COLO829 (cell line): ENCODE data around the gene LIG1.

Experiments used
- DNase-seq: peaks from one replicate; pipeline ENCODE4 v3.0.0; 2012; ENCODE audit warnings: low spot score

The LIG1 gene

DNA sequence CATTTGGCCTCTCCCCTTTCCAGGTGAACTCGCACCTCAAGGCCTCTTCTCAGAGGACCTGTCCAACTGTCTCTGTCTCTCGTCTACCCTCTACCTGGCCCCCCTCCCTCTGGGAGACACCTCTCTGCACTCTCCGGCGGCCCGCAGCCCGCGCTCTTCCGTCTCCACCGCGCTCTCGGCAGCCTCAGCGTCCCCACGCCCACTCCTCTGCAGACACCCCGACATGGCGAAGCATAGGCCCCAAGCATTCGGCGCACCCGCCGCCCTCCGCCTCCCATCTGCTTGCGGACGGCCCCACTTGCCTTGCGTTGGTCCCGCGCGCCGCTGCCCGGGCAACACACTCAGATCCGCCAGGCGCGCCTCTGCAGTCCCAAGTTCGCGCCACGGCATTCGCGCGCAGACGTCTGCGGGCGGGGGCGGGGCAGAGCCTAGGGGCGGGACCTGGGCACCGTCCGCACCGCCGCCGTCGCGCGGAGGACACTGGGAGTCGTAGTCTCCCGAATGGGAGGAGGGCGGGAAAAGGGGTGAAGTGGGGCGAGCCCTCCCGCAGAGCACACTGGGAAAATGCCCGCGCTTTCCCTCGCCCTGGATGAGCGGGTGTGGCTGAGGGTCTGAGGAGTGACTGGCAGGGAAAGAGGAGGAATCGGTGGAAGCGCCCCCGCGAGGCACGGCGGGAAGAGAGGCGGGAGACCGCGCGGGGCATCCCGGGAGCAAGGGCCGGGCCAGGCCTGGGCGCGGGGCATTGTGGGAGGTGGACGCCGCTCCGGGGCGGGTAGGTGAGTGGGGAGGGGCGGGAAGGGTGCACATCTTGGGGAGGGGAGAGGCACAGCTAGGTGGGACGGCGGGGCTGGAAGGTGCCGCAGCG is at the start of gene LIG1, which contains the start of gene ZSWIM9:
Gene LIG1 (minus strand): TSS at position 406 of the 865 bp plus-strand sequence. CDS start 4,778 bp downstream, outside the sequence.
Gene ZSWIM9 (plus strand): TSS at position 742 of the 865 bp plus-strand sequence. CDS start 1,123 bp downstream, outside the sequence.
- peak; percentile 91 for DNase-seq

DNA sequence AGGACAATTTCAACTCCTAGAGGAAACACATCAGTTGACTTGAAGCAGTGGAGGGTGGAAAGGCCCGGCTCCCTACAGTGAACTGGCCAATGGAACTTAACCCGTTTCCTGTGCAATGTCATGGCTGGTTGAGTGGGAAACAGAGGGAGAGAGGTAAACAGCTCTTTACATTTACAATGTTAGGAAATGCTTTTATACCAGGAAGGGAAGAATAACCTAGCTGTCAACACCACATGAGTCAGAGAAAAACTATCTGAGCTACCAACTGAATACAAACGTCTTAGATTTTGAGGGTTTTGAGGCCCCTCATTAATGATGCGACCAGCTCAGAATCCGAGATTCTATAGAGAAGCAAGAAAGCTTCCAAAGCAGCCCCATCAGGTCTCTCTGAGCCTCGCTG is 48.9 kb upstream of the LIG1 start:
- DNase-seq = no peak

DNA sequence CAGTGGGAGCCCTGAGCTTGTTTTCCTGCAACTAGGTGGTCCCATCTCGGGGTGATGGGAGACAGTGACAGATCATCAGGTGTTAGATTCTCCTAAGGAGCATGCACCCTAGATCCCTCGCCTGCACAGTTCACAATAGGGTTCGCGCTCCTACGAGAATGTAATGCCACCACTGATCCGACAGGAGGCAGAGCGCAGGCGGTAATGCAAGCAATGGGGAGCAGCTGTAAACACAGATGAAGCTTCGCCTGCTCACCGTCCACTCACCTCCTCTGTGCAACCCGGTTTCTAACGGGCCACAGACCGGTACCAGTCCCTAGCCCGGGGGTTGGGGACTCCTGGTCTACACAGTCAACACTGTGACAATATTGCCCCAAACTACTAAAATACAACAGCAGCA is 46.8 kb upstream of the LIG1 start:
- DNase-seq = no peak

DNA sequence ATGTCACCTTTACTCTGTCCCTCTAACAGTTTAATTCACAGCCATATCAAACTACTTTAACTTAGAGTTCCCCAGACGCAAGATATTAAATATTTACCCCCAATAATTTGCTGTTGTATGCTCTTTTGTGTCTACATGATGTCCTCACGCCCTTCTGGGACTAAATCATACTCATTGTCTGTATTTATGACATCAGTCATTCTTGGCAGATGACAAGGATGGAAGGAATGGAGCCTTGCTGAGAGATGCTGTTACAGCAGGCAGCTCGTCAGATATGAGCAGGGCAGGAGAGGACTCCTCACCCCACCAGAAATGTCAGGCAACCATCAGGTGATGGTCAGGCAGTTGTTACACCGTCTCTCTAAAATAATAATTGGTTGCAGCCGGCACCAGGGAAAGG is 43.8 kb upstream of the LIG1 start:
- DNase-seq = no peak

DNA sequence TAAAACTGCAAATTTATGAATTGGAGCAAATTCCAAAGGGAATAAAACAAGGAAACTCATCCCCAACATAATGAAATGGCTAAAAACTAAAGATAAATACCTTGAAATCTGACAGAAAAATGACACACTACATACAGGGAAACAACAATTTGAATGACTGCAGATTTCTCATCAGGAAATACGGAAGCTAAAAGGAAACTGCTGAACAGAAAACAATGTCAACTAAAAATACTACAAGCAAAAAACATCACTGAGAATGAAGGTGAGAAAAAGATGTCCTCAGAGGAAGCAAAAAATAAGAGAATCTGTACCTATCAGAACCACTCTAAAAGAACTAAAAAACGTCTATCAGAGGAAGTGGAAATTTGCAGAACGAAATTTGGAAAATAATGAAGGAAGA is 39.9 kb upstream of the LIG1 start:
- no peak for DNase-seq

DNA sequence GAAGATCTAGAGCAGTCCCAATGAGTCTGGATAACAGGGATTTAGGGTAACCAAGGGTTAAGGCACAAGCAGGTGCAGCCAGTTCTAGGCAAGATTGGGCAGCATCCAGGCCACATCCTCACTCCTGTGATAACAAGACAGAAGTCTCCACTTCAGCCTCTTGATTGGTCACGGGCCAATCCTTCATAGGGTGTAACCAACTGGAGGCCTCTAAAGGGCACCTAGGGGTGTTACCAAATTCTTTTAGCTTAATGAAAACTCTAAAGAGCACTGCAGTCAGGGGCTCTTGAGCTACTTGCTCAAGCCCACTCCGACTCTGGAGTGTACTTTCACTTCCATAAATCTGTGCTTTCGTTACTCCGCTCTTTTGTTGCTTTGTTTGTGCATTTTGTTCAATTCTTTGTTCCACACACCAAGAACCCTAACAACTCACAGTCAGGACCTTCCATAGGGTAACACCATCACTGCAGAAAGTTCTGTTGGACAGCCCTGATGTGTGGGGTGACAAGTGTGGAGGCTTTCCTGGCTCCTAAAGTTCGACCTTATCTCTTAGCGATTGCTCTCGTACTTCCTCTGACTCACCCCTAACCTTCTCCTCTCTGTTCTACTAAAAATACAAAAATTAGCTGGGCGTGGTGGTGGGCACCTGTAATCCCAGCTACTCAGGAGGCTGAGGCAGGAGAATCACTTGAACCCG is 36.4 kb upstream of the LIG1 start:
- no peak for DNase-seq

DNA sequence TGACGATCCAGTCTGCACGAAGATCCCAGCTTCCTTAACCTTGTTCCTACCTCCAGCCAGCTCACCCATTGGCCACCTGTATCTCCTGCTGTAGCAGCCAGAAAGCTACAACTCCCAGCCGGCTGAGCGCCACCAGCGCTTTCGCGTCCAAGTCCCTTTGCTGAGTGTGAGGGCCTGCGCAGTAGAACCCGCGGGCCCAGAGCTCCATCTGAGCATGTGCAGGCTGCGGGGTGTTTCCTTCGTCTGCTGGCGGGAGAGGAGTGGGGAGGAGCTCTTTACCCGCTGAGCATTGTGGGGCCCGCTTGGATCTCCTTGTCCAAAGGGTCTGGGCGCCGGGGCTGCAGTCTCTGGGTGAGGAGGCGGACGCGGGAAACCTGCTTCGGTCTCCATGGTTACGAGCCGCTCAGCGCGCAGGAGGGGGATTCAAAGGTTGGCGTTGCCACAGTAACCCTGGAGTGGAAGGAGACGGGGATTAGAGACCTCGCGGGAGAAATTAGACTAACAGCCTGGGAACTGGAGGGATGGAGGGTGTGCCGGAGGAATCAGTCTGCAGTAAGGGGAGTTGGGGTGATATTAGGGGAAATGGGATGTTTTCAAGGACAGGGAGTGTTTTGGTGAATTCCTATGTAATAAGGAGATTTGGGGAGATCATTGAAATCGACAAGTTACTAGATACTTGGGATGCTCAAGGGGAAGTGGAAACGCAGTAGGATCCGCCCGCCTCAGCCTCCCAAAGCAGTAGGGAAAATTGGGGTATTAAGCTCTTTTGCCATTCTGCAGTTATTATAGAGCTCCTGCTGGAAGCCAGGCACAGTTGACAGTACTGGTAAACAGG is 33.9 kb upstream of the LIG1 start:
- peak; percentile 94 for DNase-seq

DNA sequence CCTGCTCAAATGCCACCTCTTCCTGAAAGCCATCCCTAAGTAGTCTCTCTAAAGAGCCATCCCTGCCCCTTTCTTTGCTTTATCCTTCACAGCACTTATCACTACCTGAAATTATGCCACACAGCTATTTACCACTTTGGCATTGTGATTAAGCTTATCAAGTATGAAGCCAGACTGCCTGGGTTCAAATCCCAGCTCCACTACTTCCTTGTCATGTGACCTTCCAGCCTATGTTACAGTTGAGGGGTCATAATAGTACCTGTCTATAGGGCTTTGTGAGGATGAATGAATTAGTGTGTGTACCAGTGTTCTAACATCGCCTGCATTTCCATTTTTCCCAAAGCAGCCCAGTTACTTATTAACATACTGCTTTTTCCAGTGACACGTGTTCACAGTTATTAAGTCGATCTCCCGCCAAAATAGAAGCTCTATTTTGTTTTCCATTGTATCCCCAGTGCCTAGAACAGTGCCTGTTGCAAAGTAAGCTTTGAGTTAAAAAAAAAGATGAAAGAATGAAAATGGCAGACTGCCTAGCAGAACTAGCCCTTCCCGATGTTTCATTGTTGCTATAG is 33.2 kb upstream of the LIG1 start:
- DNase-seq = no peak

DNA sequence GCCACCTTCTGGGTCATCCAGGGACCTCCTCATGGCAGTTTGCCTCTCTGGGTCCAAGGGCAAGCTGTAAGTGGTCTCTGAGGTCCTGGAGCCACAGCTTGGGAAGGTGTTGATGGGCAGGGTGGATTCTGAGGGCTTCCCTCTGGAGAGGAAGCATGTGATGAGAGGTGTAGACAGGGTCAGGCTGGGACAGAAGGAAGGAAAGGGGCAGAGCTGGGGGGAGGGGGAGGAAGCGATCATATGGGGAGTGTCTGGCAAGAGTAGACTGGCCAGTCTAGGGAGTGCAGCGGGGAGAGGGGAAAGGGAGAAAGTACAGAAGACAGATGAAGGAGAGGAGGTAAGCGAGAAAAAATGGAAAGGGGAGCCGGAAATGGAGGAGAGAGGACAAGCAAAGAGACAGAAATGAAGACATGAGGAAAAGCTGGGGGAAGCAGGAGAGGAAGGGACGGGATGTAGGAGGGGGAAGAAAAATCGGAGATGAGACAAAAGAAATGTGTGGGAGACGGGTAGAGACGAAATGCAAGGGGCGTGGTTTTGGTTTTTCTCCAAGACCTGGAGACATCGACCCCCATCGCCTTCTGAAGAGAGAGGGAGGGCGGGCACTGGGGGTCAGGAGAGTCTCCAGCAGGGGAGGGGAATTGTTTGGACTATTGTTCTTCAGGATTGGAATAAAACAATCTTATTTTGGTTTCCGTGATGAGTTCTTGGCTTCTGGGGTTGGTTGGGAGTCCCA is 27.0 kb upstream of the LIG1 start:
- no peak for DNase-seq

DNA sequence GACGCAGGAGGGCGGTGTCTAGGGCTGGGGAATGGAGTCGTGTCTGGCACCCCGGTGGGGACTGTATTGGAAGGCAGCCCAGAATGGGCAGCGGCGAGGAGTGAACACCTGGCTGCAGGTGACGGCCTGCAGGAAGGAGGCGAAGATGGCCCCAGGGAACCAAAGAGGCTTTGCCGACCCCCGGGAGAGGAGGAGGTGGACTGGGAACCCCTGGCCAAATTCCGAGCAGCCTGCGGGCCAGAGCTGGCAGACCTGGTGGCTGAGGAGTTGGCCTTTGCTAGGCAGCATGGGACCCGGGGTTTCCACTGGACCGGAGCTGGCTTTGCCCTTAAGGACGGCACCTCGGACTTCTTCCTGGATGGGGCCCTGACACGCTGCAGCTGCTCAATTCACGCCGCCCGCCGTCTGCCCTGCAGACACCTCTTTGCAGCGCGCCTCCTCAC is 26.2 kb upstream of the LIG1 start:
- DNase-seq = no peak

DNA sequence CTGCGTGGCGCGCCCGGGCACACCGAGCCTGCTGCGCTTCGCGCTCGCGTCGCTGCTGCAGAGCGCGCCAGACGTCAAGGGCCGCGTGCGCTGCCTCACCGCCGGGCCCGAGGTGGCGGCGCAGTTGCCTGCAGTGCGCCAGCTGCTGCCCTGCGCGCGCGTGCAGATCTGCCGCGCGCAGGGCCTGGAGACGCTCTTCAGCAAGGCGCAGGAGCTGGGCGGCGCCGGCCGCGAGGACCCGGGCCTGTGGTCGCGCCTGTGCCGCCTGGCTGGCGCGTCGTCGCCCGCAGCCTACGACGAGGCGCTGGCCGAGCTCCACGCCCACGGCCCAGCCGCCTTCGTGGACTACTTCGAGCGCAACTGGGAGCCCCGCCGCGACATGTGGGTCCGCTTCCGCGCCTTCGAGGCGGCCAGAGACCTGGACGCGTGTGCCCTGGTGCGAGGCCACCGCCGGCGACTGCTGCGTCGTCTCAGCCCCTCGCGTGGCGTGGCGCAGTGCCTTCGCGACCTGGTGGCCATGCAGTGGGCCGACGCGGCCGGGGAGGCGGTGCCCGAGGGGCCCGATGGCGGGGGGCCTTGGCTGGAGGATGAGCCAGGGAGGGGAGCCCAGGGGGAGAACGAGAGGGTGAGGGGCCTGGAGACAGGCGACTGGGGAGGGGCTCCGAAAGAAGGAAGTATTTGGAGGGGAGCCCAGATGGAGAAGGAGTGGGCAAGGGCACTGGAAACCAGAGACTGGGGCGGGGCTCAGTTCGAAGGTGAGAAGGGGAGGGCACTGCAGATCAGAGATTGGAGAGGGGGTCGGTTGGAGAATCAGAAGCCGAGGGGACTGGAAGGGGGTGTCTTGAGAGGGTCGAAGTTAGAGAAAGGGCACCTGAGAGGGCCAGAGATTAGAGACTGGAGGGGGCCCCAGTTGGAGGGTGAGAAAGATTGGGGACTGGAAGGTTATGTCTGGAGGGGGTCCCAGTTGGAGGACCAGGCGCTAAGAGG is 25.0 kb upstream of the LIG1 start:
- no peak for DNase-seq

DNA sequence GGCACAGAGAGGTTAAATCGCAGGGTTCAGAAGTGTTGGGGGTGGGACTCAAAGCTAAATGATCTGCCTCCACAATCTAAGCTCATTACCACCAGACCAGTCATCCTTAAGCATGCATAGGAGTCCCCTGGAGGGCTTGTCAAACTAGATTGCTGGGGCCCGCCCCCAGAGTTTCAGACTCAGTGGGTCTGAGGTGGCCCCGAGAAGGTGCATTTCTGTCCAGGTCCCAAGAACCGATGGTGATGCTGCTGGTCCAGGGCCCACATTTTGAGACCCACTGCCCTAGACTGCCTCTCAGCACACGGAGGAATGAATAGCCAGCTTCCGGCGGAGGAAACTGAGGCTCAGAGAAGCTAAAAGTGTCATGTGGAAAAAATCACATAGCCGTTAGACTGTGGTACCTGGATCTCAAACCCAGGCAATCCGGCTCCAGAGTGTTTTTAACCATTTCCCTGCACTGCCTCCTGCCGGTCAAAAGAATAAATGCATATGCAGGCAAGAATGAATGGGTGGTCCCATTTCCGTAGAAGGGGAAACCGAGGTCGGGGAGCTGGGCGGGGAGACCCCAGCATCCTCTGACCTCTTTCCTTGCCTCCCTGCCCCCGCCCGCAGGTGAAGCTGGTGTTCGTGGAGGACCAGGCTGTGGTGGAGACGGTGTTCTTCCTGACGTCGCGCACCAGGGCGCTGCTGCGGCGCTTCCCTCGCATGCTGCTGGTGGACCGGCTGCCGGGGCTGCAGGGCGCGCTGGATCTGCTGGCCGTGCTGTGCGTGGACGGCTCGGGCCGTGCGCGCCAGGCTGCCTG is 24.1 kb upstream of the LIG1 start:
- DNase-seq = no peak

DNA sequence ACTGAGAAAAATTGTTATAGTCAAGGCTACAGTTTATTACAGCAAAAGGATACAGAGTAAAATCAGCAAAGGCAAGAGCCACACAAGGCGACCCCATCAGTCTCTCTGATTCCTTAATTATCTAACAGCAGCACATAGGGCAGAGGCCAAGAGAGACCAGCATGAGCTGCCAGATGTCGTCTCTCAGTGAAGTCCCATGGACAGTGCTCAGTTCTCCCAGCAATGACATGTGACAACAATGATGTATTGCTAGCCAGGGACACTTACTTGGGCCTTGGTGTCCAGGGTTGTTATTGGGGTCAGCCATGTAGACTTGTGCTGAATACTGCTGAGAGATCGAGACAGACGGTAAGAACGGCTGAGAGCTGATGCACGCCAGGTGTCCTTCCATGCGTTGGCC is 22.6 kb upstream of the LIG1 start:
- DNase-seq = no peak

DNA sequence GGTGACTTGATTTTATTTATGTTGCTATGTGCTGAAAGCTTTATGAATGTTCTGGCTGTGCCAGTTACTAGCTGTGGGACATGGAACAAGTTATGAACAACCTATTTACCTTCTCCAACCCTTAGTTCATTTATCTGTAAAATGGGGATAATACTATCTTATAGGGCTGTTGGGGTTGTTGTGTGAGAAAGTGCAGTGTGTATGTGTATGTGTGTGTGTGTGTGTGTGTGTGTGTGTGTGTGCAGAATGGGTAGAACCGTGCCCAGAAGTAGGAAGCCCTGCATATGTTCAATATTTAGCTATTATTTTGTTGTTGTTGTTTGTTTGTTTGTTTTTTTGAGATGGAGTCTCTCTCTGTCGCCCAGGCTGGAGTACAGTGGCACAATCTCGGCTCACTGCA is 20.7 kb upstream of the LIG1 start:
- no peak for DNase-seq

DNA sequence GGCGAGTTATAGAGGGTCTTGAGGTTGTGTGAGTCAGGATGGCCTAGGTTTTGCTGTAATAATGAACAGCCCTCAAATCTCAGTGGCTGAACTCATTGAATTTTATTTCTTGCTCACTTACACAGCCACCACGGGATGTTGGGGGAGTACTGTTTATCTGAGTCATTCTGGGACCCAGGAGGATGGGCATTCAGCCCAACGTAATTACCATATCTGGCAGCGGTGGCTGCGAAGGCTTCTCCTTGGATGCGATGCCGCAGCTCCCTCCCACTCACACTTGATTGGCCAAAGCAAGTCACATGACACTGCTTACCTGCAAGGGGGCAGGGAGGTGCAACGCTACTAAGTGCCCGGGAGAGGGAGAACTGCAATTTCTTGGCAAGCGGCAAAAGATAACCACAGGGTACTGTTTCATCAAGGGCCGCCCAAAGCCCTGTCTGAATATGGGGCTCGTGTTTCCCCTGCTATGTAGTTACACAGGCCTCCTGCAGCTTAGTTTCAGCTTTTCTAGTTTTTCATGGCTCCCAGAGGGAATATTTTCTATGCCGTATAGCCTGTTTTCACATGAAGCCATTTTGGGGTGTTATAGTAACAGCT is 20.2 kb upstream of the LIG1 start:
- no peak for DNase-seq

DNA sequence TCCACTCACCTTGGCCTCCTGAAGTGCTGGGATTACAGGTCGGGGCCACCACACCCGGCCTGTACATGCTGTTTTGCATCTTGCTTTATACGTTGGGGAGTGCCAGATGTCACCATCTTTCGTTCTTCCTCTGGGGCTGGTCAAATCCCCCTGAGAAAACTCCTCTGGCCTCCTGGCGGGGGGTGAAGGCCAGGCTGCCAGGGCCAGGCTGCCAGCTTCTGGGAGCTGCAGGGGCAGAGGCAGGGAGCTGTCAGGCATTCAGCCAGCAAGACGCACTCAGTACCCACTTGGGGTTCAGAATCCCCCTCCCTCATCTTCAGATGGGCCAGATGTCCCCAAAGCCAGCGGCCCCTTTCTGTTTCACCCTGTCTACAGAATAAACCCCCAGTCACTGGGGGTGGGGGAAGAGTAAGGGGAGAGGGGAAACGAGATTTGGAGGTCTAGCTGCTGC is 16.4 kb upstream of the LIG1 start:
- no peak for DNase-seq

DNA sequence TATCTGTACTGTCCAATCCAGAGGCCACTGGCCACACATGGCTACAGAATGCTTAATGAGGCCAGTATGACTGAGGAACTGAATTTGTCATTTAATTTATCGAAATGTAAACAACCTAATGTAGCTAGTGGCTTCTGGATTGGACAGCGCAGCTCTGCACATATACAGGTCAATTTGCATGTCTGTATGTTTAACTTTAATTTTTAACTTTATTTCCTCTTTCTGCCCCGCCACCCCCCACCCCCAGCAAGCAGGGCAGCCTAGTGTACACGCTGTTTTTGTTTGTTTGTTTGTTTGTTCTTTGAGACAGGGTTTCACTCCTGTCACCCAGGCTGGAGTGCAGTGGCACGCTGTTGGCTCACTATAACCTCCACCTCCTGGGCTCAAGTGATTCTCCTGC is 15.9 kb upstream of the LIG1 start:
- DNase-seq = no peak

DNA sequence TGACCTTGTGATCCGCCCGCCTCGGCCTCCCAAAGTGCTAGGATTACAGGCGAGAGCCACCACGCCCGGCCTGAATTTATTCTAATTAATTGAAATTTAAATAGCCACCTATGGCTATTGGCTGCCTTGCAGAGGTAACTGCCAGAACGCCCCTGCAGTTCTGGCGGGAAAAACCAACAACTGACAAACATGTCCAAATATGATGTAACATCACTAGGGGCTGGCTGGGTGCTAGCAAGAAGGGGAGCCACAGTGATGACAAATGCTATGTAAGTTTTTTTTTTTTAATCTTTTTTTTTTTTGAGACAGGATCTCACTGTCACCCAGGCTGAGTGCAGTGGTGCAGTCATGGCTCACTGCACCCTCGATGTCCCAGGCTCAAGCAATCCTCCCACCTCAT is 13.2 kb upstream of the LIG1 start:
- no peak for DNase-seq

DNA sequence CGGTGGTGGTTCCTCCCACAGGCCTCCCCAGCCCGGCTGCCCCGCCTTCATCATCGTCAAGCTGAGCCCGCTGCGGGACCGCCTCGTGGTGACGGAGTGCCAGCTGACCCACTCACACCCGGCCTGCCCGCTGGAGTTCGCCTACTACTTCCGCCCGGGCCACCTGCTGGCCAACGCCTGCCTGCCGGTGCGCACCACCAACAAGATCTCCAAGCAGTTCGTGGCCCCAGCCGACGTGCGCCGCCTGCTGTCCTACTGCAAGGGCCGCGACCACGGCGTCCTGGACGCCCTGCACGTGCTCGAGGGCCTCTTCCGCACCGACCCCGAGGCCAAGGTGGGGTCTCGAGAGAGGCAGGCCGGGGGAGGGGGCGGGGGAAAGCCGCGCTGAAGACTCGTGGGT is 12.3 kb upstream of the LIG1 start:
- no peak for DNase-seq
